Natural killer cell (primary cell): Measurements from ENCODE around the gene RBMS3. TPM values are rescaled to one million over a fixed set of nuclear protein-coding genes. Genes with fewer than 3 reads are reported as not detected.
"Not testable (repeated sequence)": the region's sequence is repeated elsewhere in the genome, so short reads cannot be mapped to it uniquely, and the experiment has no call there.

ENCODE experiments used
- ATAC-seq, 3 donors: fragments of 150-1000 bp in 2 of 3; fragments of 200-7000 bp in 1 of 3; cut with Tn5 transposase; 1 replicate in 1 of 3; 2 replicates in 2 of 3; pipeline ENCODE4 v1.10.0; 2021; ENCODE audit warnings: mild to moderate bottlenecking in 2 of 3, moderate library complexity in 2 of 3
- DNase-seq, 2 donors: peaks; one replicate each; pipeline versions ENCODE4 v3.0.0 to v3.0.0-alpha.2; 2013 to 2021; ENCODE audit warnings: mixed read lengths in 1 of 2
- H3K27ac ChIP-seq: one replicate; pipeline ENCODE4 v1.5.1; 2013; ENCODE audit warnings: mild to moderate bottlenecking, low read length
- H3K27me3 ChIP-seq: one replicate; pipeline ENCODE4 v1.6.1; 2013; ENCODE audit warnings: low read length; ENCODE audit not compliant: control insufficient read depth, insufficient read depth
- H3K36me3 ChIP-seq: one replicate; pipeline ENCODE4 v1.6.1; 2013; ENCODE audit warnings: low read length; ENCODE audit not compliant: control insufficient read depth, insufficient read depth
- H3K4me1 ChIP-seq: one replicate; pipeline ENCODE4 v1.6.1; 2013; ENCODE audit warnings: low read length; ENCODE audit not compliant: control insufficient read depth, insufficient read depth
- H3K4me3 ChIP-seq: one replicate; pipeline ENCODE4 v1.5.1; 2013; ENCODE audit warnings: low read length
- H3K9me3 ChIP-seq: one replicate; pipeline ENCODE4 v1.6.1; 2013; ENCODE audit warnings: low read length; ENCODE audit not compliant: control insufficient read depth, insufficient read depth
- H3K27ac Mint-ChIP-seq, 2 donors: one replicate each; pipeline ENCODE4 v1.8.0; 2022; ENCODE audit warnings: mild to moderate bottlenecking in 2 of 2, mixed read lengths in 2 of 2, moderate library complexity in 1 of 2
- H3K27me3 Mint-ChIP-seq, 2 donors: one replicate each; pipeline ENCODE4 v1.8.0; 2022; ENCODE audit warnings: low read depth in 2 of 2, mixed read lengths in 2 of 2
- H3K36me3 Mint-ChIP-seq: one replicate; pipeline ENCODE4 v1.8.0; 2022; ENCODE audit warnings: mixed read lengths
- H3K4me1 Mint-ChIP-seq, 2 donors: one replicate each; pipeline ENCODE4 v1.8.0; 2022; ENCODE audit warnings: mixed read lengths in 2 of 2
- H3K4me3 Mint-ChIP-seq: one replicate; pipeline ENCODE4 v1.8.0; 2022; ENCODE audit warnings: mild to moderate bottlenecking, moderate library complexity, mixed read lengths
- H3K9me3 Mint-ChIP-seq, 2 donors: one replicate each; pipeline ENCODE4 v1.8.0; 2022; ENCODE audit warnings: mixed read lengths in 2 of 2
- WGBS: methylation state at CpG from one replicate; pipeline ENCODE4 v1.1.7; 2013; ENCODE audit warnings: missing lambda C conversion rate; ENCODE audit not compliant: insufficient coverage; 5-methylcytosine and 5-hydroxymethylcytosine counted together
- intact Hi-C: fragments of 100-400 bp; cut with micrococcal nuclease; formaldehyde crosslinking; loops from one replicate; pipeline ENCODE4 v1.14.2; 2022
- total RNA-seq, 4 donors: library from RNA; stranded (reverse); fragments of 120-200 nt in 1 of 4; gene quantifications; one replicate each; pipeline versions ENCODE4 v1.2.3 to v1.2.4, GENCODE V29; 2013 to 2022
- TF ChIP-seq, protein P1 (sequence below): fragments of 200-600 bp; IDR thresholded peaks from one replicate; pipeline ENCODE4 v1.8.0; 2022; ENCODE audit warnings: antibody characterized with exemption

The RBMS3 gene
- total RNA-seq, 3 donors from 2014 or later (not counting 1 experiment from before 2014, with no cell fraction given), result 0.16 TPM; not detected in 2

DNA sequence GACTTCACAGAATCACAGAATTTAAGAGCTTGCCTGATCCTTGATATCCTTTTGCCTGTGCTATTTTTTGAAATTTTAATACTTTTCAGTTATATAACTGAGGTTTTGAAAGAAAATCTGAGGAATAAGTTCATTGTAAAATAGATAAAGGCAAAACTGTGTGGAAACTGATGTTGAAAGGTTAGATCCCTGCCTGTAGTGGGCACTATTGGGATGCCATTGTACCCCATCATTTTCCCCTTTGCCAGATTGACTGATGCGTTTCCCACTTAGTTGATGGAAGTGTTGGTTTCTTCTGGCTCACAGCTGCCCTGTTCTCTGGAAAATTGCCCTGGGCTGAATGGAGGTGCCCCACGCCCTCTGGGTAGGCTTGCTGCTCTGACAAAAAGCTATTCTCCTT is 387.9 kb downstream of the RBMS3 start:
- 81% methylated on average over 2 of the region's 2 CpGs for WGBS
- TF ChIP-seq, protein P1, sequence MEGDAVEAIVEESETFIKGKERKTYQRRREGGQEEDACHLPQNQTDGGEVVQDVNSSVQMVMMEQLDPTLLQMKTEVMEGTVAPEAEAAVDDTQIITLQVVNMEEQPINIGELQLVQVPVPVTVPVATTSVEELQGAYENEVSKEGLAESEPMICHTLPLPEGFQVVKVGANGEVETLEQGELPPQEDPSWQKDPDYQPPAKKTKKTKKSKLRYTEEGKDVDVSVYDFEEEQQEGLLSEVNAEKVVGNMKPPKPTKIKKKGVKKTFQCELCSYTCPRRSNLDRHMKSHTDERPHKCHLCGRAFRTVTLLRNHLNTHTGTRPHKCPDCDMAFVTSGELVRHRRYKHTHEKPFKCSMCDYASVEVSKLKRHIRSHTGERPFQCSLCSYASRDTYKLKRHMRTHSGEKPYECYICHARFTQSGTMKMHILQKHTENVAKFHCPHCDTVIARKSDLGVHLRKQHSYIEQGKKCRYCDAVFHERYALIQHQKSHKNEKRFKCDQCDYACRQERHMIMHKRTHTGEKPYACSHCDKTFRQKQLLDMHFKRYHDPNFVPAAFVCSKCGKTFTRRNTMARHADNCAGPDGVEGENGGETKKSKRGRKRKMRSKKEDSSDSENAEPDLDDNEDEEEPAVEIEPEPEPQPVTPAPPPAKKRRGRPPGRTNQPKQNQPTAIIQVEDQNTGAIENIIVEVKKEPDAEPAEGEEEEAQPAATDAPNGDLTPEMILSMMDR, result no peak
- intact Hi-C loops, result no loop called here

DNA sequence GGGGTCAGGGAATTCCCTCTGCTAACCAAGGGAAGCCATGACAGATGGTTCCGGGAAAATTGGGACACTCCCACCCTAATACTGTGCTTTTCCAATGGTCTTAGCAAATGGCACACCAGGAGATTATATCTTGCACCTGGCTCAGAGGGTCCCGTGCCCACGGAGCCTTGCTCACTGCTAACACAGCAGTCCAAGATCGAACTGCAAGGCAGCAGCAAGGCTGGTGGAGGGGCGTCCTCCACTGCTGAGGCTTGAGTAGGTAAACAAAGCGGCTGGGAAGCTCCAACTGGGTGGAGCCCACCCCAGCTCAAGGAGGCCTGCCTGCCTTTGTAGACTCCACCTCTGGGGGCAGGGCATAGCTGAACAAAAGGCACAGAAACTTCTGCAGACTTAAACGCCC is 389.6 kb downstream of the RBMS3 start:
- H3K4me1 ChIP-seq, DNase-seq, H3K27ac Mint-ChIP-seq, H3K27me3 ChIP-seq, intact Hi-C loops, H3K27me3 Mint-ChIP-seq, H3K27ac ChIP-seq, H3K36me3 ChIP-seq, H3K36me3 Mint-ChIP-seq, H3K9me3 ChIP-seq, H3K4me3 ChIP-seq, H3K4me1 Mint-ChIP-seq, ATAC-seq, H3K4me3 Mint-ChIP-seq: not testable (repeated sequence)
- 87% methylated on average over 7 of the region's 7 CpGs for WGBS
- peaks cover 11 to 16% of the 10 kb centered on the region in 2 donors for H3K9me3 Mint-ChIP-seq

More for the DNA sequence above, 387.9 kb downstream of the RBMS3 start:
- H3K27ac ChIP-seq, result no peak overlapping the region
- no peak overlapping the region for H3K4me3 Mint-ChIP-seq
- no peaks in the 10 kb centered on the region for H3K27me3 Mint-ChIP-seq
- H3K36me3 Mint-ChIP-seq, result no peaks in the 10 kb centered on the region
- DNase-seq (no peak), ATAC-seq (no peak)
- H3K27ac Mint-ChIP-seq, result no peak overlapping the region
- H3K36me3 ChIP-seq, result no peaks in the 10 kb centered on the region
- H3K4me1 ChIP-seq, result no peaks in the 10 kb centered on the region
- no peaks in the 10 kb centered on the region for H3K4me1 Mint-ChIP-seq
- H3K9me3 ChIP-seq, result no peaks in the 10 kb centered on the region
- no peak overlapping the region for H3K4me3 ChIP-seq
- no peaks in the 10 kb centered on the region for H3K27me3 ChIP-seq
- H3K9me3 Mint-ChIP-seq, result peaks cover 11 to 16% of the 10 kb centered on the region in 2 donors

DNA sequence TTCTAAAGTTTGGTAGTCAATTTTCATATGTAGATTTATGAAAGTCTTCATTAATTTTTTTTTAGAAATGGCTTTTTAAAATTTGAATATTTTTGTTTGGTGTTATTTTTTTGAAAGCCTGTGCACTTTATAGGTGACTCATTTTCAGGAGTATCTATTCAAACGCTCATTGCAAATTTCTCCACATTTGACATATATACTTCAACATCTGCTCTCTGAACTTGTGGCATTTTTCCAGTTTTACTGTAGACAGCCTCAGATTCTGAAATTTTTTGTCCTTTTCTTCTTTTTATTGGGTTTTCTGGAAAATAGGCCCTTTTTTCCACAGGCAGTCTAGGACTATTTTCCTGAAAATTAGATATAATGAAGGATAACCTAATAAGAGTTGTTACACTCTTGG is 396.6 kb downstream of the RBMS3 start:
- no peaks in the 10 kb centered on the region for H3K9me3 ChIP-seq
- H3K27ac Mint-ChIP-seq, result no peak overlapping the region
- H3K27me3 Mint-ChIP-seq, result no peaks in the 10 kb centered on the region
- H3K4me1 ChIP-seq, result no peaks in the 10 kb centered on the region
- no peaks in the 10 kb centered on the region for H3K4me1 Mint-ChIP-seq
- WGBS, result 100% methylated on average over 1 of the region's 1 CpG
- H3K36me3 ChIP-seq, result no peaks in the 10 kb centered on the region
- no peak for ATAC-seq
- H3K4me3 ChIP-seq, result no peak overlapping the region
- H3K27me3 ChIP-seq, result no peaks in the 10 kb centered on the region
- no peak overlapping the region for H3K27ac ChIP-seq
- intact Hi-C loops, result no loop called here
- no peak for DNase-seq
- H3K4me3 Mint-ChIP-seq, result no peak overlapping the region
- no peaks in the 10 kb centered on the region for H3K36me3 Mint-ChIP-seq
- peaks cover 3 to 8% of the 10 kb centered on the region in 2 donors for H3K9me3 Mint-ChIP-seq
- TF ChIP-seq, protein P1, result no peak

DNA sequence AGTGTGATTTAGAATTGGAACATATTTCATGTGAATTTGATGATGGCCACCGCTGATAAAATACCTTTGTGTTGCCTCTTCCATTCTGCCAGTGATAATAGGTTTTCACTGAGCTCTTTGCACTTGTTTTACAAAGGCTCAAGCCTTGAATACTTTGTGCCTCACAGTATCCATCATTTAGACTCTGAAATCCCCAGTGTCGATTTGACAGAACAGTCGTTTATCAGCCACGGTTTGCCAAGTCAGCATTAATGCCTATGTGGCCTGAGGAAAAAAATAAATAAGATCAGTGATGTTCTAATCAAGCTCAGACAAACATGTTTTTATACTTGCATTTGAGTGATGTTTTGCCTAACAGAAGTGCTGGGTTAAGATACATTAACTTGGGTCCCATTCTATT is 399.1 kb downstream of the RBMS3 start:
- H3K36me3 ChIP-seq, result no peaks in the 10 kb centered on the region
- Mint-ChIP-seq H3K4me1 (no peaks in the 10 kb centered on the region), H3K4me3 (no peak overlapping the region), H3K9me3 (peaks cover 4 to 9% of the 10 kb centered on the region in 2 donors), H3K36me3 (no peaks in the 10 kb centered on the region), H3K27me3 (no peaks in the 10 kb centered on the region), H3K27ac (no peak overlapping the region)
- no peak overlapping the region for H3K4me3 ChIP-seq
- no peaks in the 10 kb centered on the region for H3K27me3 ChIP-seq
- no peak for DNase-seq
- intact Hi-C loops, result no loop called here
- TF ChIP-seq, protein P1, result no peak
- no peaks in the 10 kb centered on the region for H3K4me1 ChIP-seq
- ATAC-seq, result no peak
- no peak overlapping the region for H3K27ac ChIP-seq
- WGBS, result 87% methylated on average over 4 of the region's 4 CpGs
- no peaks in the 10 kb centered on the region for H3K9me3 ChIP-seq
